Neuron (in vitro differentiated cells): ENCODE results near the gene SKI.

Source experiments
- H2AFZ ChIP-seq: one replicate; pipeline ENCODE4 v1.6.1; 2013; ENCODE audit warnings: low read depth, mild to moderate bottlenecking, inconsistent platforms, low read length, moderate library complexity
- H3K27me3 ChIP-seq: one replicate; pipeline ENCODE4 v1.6.1; 2013; ENCODE audit warnings: low read length; ENCODE audit not compliant: insufficient read depth
- H3K36me3 ChIP-seq: one replicate; pipeline ENCODE4 v1.6.1; 2013; ENCODE audit warnings: low read length; ENCODE audit not compliant: insufficient read depth
- H3K4me1 ChIP-seq: one replicate; pipeline ENCODE4 v1.6.1; 2013; ENCODE audit warnings: low read length; ENCODE audit not compliant: insufficient read depth
- H3K4me3 ChIP-seq: 2 replicates; pipeline ENCODE4 v1.5.1; 2013; ENCODE audit warnings: mild to moderate bottlenecking, low read length, moderate library complexity
- H3K9me3 ChIP-seq: one replicate; pipeline ENCODE4 v1.6.1; 2013; ENCODE audit warnings: low read length

The SKI gene

GRCh38 chr1:2208309-2209239 is 19.5 kb upstream of the SKI start:
- H3K27me3 ChIP-seq = no peaks in the 10 kb centered on the region
- no peaks in the 10 kb centered on the region for H3K9me3 ChIP-seq
- peaks cover 41% of the 10 kb centered on the region for H3K4me1 ChIP-seq
- H3K36me3 ChIP-seq = no peaks in the 10 kb centered on the region
- H3K4me3 ChIP-seq = no peak overlapping the region
- no peak overlapping the region for H2AFZ ChIP-seq

GRCh38 chr1:2209400-2210083 is 18.6 kb upstream of the SKI start:
- H3K9me3 ChIP-seq = no peaks in the 10 kb centered on the region
- H3K4me1 ChIP-seq = peaks cover 42% of the 10 kb centered on the region
- no peak overlapping the region for H3K4me3 ChIP-seq

GRCh38 chr1:2210084-2210653 is 17.9 kb upstream of the SKI start:
- no peak overlapping the region for H3K4me3 ChIP-seq
- peaks cover 48% of the 10 kb centered on the region for H3K4me1 ChIP-seq
- no peaks in the 10 kb centered on the region for H3K27me3 ChIP-seq
- H3K36me3 ChIP-seq = no peaks in the 10 kb centered on the region
- H2AFZ ChIP-seq = no peak overlapping the region
- no peaks in the 10 kb centered on the region for H3K9me3 ChIP-seq

More at GRCh38 chr1:2209400-2210083, 18.6 kb upstream of the SKI start:
- H3K27me3 ChIP-seq = no peaks in the 10 kb centered on the region
- H3K36me3 ChIP-seq = no peaks in the 10 kb centered on the region
- no peak overlapping the region for H2AFZ ChIP-seq

- Histone ChIP-seq H3K36me3 (no peaks in the 10 kb centered on the region), H3K9me3 (no peaks in the 10 kb centered on the region), H2AFZ (no peak overlapping the region), H3K27me3 (no peaks in the 10 kb centered on the region), H3K4me3 (no peak overlapping the region), H3K4me1 (peaks cover 51% of the 10 kb centered on the region)
Observed at GRCh38 chr1:2210786-2211185, 17.3 kb upstream of the SKI start.

GRCh38 chr1:2212274-2212531 is 15.9 kb upstream of the SKI start:
- H2AFZ ChIP-seq = peak overlapping the region; percentile 71
- H3K9me3 ChIP-seq = no peaks in the 10 kb centered on the region
- H3K4me1 ChIP-seq = peaks cover 49% of the 10 kb centered on the region
- no peak overlapping the region for H3K4me3 ChIP-seq
- no peaks in the 10 kb centered on the region for H3K36me3 ChIP-seq
- H3K27me3 ChIP-seq = no peaks in the 10 kb centered on the region

GRCh38 chr1:2212532-2213491 is 15.3 kb upstream of the SKI start:
- Histone ChIP-seq H3K4me3 (peak overlapping the region; percentile 43), H2AFZ (peak overlapping the region; percentile 71), H3K36me3 (no peaks in the 10 kb centered on the region), H3K4me1 (peaks cover 45% of the 10 kb centered on the region), H3K9me3 (no peaks in the 10 kb centered on the region), H3K27me3 (no peaks in the 10 kb centered on the region)

GRCh38 chr1:2213576-2214505 is 14.3 kb upstream of the SKI start:
- H3K27me3 ChIP-seq = no peaks in the 10 kb centered on the region
- H2AFZ ChIP-seq = no peak overlapping the region
- H3K4me3 ChIP-seq = no peak overlapping the region
- peaks cover 42% of the 10 kb centered on the region for H3K4me1 ChIP-seq
- no peaks in the 10 kb centered on the region for H3K9me3 ChIP-seq
- no peaks in the 10 kb centered on the region for H3K36me3 ChIP-seq

GRCh38 chr1:2214541-2215241 is 13.4 kb upstream of the SKI start:
- Histone ChIP-seq H3K4me1 (peaks cover 36% of the 10 kb centered on the region), H3K36me3 (no peaks in the 10 kb centered on the region), H3K4me3 (no peak overlapping the region), H3K9me3 (no peaks in the 10 kb centered on the region), H2AFZ (no peak overlapping the region), H3K27me3 (no peaks in the 10 kb centered on the region)

- H3K36me3 ChIP-seq = no peaks in the 10 kb centered on the region
- no peaks in the 10 kb centered on the region for H3K27me3 ChIP-seq
- H3K9me3 ChIP-seq = no peaks in the 10 kb centered on the region
- no peak overlapping the region for H2AFZ ChIP-seq
- peaks cover 34% of the 10 kb centered on the region for H3K4me1 ChIP-seq
- H3K4me3 ChIP-seq = no peak overlapping the region
Observed at GRCh38 chr1:2215329-2215728, 12.8 kb upstream of the SKI start.

GRCh38 chr1:2215909-2216766 is 12.0 kb upstream of the SKI start:
- Histone ChIP-seq H3K4me3 (no peak overlapping the region), H3K27me3 (no peaks in the 10 kb centered on the region), H3K4me1 (peaks cover 34% of the 10 kb centered on the region), H3K9me3 (no peaks in the 10 kb centered on the region), H2AFZ (no peak overlapping the region), H3K36me3 (no peaks in the 10 kb centered on the region)

GRCh38 chr1:2216767-2217058 is 11.4 kb upstream of the SKI start:
- no peaks in the 10 kb centered on the region for H3K27me3 ChIP-seq
- H3K4me1 ChIP-seq = peaks cover 34% of the 10 kb centered on the region
- no peak overlapping the region for H2AFZ ChIP-seq
- H3K9me3 ChIP-seq = no peaks in the 10 kb centered on the region
- no peak overlapping the region for H3K4me3 ChIP-seq
- H3K36me3 ChIP-seq = no peaks in the 10 kb centered on the region
